ENCODE results near the gene GUCA2B. TPM values are rescaled to one million over a fixed set of nuclear protein-coding genes. Genes with fewer than 3 reads are reported as not detected.
A peak's percentile ranks its signal among the peaks of the same experiment; 100 is the strongest.

The GUCA2B gene
- total RNA-seq, 1 donor from 2014 or later = not detected

DNA sequence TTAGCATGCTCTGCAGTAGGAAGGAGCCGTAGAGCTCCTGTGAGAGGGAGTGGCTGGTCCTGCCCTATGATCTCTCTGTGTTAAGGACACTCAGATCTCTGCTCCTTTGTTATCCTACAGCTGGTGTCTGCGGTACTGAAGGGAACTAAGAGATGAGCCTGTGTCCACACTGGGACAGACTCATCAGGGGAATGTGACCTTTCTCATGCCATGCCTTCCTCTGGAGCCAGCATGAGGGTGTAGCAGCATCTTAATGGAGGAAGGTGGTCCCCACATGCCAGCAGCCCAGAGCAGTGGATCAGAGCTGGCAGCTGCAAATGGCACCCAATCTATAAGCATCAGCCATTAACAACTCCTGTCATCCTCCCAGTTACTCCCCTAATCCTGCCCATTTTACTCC is 24.7 kb upstream of the GUCA2B start:
- Mint-ChIP-seq H3K27me3 (ENCODE audit: unreplicated experiment) (peaks cover 30% of the 10 kb centered on the region), H3K9me3 (ENCODE audit: unreplicated experiment) (no peaks in the 10 kb centered on the region), H3K27ac (ENCODE audit: unreplicated experiment) (no peak overlapping the region), H3K36me3 (ENCODE audit: unreplicated experiment) (no peaks in the 10 kb centered on the region), H3K4me3 (ENCODE audit: unreplicated experiment) (no peak overlapping the region), H3K4me1 (ENCODE audit: unreplicated experiment) (no peaks in the 10 kb centered on the region)
- TF ChIP-seq, protein P1, sequence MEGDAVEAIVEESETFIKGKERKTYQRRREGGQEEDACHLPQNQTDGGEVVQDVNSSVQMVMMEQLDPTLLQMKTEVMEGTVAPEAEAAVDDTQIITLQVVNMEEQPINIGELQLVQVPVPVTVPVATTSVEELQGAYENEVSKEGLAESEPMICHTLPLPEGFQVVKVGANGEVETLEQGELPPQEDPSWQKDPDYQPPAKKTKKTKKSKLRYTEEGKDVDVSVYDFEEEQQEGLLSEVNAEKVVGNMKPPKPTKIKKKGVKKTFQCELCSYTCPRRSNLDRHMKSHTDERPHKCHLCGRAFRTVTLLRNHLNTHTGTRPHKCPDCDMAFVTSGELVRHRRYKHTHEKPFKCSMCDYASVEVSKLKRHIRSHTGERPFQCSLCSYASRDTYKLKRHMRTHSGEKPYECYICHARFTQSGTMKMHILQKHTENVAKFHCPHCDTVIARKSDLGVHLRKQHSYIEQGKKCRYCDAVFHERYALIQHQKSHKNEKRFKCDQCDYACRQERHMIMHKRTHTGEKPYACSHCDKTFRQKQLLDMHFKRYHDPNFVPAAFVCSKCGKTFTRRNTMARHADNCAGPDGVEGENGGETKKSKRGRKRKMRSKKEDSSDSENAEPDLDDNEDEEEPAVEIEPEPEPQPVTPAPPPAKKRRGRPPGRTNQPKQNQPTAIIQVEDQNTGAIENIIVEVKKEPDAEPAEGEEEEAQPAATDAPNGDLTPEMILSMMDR (IDR thresholded peaks at IDR 0.05) = no peak
- peak; percentile 66 for DNase-seq (ENCODE audit: extremely low spot score, unreplicated experiment)

DNA sequence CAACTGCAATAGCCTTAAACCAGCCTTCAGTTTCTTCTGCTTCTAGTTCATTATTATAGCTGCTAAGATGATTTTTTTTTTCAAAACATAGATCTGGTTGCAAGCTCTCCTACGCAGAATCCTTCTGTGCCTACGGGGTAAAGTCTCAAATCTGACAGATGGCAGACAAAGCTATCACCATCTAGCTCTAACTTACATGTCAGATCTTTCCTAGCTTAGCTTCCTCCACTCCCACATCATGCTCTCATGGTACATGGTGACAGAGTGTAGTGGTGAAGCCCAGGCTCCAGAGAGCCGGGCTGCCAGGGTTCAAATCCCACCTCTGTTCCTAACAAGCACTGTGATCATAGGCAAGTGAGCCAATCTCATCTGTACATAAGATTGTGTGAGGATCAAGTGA is 24.2 kb upstream of the GUCA2B start:
- Mint-ChIP-seq H3K9me3 (ENCODE audit: unreplicated experiment) (no peaks in the 10 kb centered on the region), H3K4me3 (ENCODE audit: unreplicated experiment) (no peak overlapping the region), H3K27ac (ENCODE audit: unreplicated experiment) (no peak overlapping the region), H3K27me3 (ENCODE audit: unreplicated experiment) (peaks cover 31% of the 10 kb centered on the region), H3K4me1 (ENCODE audit: unreplicated experiment) (no peaks in the 10 kb centered on the region), H3K36me3 (ENCODE audit: unreplicated experiment) (no peaks in the 10 kb centered on the region)
- no peak for DNase-seq (ENCODE audit: extremely low spot score, unreplicated experiment)
- TF ChIP-seq, protein P1 (IDR thresholded peaks at IDR 0.05) = no peak

DNA sequence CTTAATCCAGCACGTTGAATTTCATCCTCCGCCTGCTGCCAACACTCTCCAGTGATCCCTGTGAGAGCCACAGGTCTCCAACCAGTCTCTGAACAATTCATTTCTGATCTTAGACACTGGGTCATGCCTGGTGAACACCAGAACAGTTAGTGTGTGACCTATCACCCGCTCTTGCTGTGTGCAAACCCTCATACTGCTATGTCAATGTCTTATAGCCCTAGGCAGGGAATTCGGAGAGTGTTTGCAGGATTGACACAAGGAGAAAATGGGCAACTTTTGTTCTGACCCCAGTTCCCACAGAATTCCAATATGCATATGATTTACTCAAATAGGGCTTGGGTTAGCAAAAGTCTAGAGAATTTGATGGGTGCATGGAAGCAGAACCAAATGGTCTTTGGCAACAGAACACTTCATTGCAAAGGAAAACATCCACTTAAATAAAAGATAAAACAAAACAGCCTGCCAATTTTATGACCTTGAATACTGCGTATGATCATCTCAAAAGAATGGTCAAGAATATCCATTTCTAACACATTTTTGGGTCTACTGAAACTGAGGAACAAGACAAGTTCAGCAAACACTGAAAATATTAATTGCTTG is 23.0 kb upstream of the GUCA2B start:
- H3K9me3 Mint-ChIP-seq (ENCODE audit: unreplicated experiment) = no peaks in the 10 kb centered on the region
- TF ChIP-seq, protein P1 (IDR thresholded peaks at IDR 0.05) = no peak
- H3K27me3 Mint-ChIP-seq (ENCODE audit: unreplicated experiment) = peaks cover 36% of the 10 kb centered on the region
- H3K4me3 Mint-ChIP-seq (ENCODE audit: unreplicated experiment) = no peak overlapping the region
- H3K36me3 Mint-ChIP-seq (ENCODE audit: unreplicated experiment) = no peaks in the 10 kb centered on the region
- H3K27ac Mint-ChIP-seq (ENCODE audit: unreplicated experiment) = no peak overlapping the region
- H3K4me1 Mint-ChIP-seq (ENCODE audit: unreplicated experiment) = no peaks in the 10 kb centered on the region
- DNase-seq (ENCODE audit: extremely low spot score, unreplicated experiment) = no peak

DNA sequence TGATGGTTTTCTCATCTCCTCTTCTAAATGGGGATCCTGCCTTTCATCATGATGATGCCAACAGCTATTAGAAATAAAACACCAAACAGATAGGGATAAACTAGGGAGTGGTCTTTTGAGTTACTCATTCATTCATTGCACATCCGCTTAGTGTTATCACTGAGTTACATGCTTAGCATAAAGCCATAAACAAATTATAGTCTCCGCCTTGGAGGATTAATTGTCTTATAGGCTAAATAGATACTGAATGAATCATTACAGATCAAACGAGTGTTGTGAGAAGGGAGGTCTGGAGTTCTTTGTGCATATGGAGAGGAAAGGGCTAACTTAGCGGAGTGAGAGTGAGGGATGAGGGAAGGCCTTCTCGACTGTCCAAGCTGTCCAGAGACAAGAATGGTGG is 19.8 kb upstream of the GUCA2B start:
- Mint-ChIP-seq H3K27ac (ENCODE audit: unreplicated experiment) (no peak overlapping the region), H3K36me3 (ENCODE audit: unreplicated experiment) (no peaks in the 10 kb centered on the region), H3K4me1 (ENCODE audit: unreplicated experiment) (no peaks in the 10 kb centered on the region), H3K9me3 (ENCODE audit: unreplicated experiment) (no peaks in the 10 kb centered on the region), H3K4me3 (ENCODE audit: unreplicated experiment) (no peak overlapping the region), H3K27me3 (ENCODE audit: unreplicated experiment) (peaks cover 39% of the 10 kb centered on the region)
- DNase-seq (ENCODE audit: extremely low spot score, unreplicated experiment) = no peak
- TF ChIP-seq, protein P1 (IDR thresholded peaks at IDR 0.05) = no peak

DNA sequence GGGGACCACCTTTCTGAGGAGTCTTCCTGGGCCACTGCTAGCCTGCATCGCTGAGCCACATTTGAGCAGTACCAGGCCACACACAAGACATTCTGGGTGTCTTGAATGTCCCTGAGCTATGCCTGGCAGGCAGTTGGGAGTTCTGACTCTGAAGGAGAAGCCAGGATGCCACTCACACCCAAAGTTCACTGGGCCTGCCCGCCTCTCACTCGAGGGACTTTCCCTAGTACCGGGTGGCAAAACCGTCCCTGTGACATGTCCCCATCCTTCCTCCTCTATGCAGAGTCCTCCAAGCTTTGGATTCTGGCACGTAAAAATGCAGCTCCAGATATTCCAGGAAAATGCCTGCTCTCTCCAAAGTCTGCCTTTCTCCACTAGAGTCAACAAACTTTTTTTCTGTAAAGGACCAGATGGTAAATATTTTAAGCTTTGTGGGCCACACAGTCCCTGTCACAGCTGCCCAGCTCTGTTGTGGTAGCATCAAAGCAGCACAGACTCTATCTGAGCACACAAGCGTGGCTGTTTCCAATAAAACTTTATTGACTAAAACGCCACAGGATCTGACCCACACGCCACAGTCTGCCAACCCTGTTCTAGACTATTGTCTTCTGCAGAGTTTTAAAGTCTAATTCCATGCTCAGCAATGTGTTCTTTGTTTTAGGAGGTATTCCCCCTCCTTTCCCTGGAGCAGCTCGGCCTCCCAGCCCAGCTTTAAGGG is 19.2 kb upstream of the GUCA2B start:
- Mint-ChIP-seq H3K27me3 (ENCODE audit: unreplicated experiment) (peaks cover 37% of the 10 kb centered on the region), H3K4me1 (ENCODE audit: unreplicated experiment) (no peaks in the 10 kb centered on the region), H3K27ac (ENCODE audit: unreplicated experiment) (no peak overlapping the region), H3K9me3 (ENCODE audit: unreplicated experiment) (no peaks in the 10 kb centered on the region), H3K36me3 (ENCODE audit: unreplicated experiment) (no peaks in the 10 kb centered on the region), H3K4me3 (ENCODE audit: unreplicated experiment) (no peak overlapping the region)
- peak; percentile 69 for DNase-seq (ENCODE audit: extremely low spot score, unreplicated experiment)
- TF ChIP-seq, protein P1 (IDR thresholded peaks at IDR 0.05) = no peak
